ENCODE results near the gene NUFIP1. TPM values are rescaled to one million over a fixed set of nuclear protein-coding genes. Genes with fewer than 3 reads are reported as not detected.

Gene NUFIP1
- total RNA-seq, 1 donor from 2014 or later, result 3.2 TPM

- FAIRE-seq, result peak; percentile 36
- Histone ChIP-seq H3K4me3 (ENCODE audit: low read depth, low read length) (no peak overlapping the region), H3K27me3 (ENCODE audit: control insufficient read depth, insufficient read depth, low read length) (no peaks in the 10 kb centered on the region), H3K36me3 (ENCODE audit: control insufficient read depth, insufficient read depth, low read length) (no peaks in the 10 kb centered on the region)
- peak; percentile 52 for DNase-seq (ENCODE audit: low read depth)
- TF ChIP-seq CTCF (IDR thresholded peaks at IDR 0.05; ENCODE audit: insufficient read depth, low read length, severe bottlenecking), result no peak
These were observed 58.2 kb downstream of the NUFIP1 start for GRCh38 chr13:44930963-44931623.

- FAIRE-seq, result no peak
- DNase-seq (ENCODE audit: low read depth), result no peak
- no peaks in the 10 kb centered on the region for H3K36me3 ChIP-seq (ENCODE audit: control insufficient read depth, insufficient read depth, low read length)
- H3K4me3 ChIP-seq (ENCODE audit: low read depth, low read length), result no peak overlapping the region
- no peaks in the 10 kb centered on the region for H3K27me3 ChIP-seq (ENCODE audit: control insufficient read depth, insufficient read depth, low read length)
- TF ChIP-seq CTCF (IDR thresholded peaks at IDR 0.05; ENCODE audit: insufficient read depth, low read length, severe bottlenecking), result no peak
These were observed 59.0 kb downstream of the NUFIP1 start for GRCh38 chr13:44930280-44930679.

GRCh38 chr13:44929692-44930091 lies 59.6 kb downstream of the NUFIP1 start:
- TF ChIP-seq CTCF (IDR thresholded peaks at IDR 0.05; ENCODE audit: insufficient read depth, low read length, severe bottlenecking), result no peak
- no peak for DNase-seq (ENCODE audit: low read depth)
- Histone ChIP-seq H3K27me3 (ENCODE audit: control insufficient read depth, insufficient read depth, low read length) (no peaks in the 10 kb centered on the region), H3K4me3 (ENCODE audit: low read depth, low read length) (no peak overlapping the region), H3K36me3 (ENCODE audit: control insufficient read depth, insufficient read depth, low read length) (no peaks in the 10 kb centered on the region)
- no peak for FAIRE-seq

GRCh38 chr13:44927968-44928367 lies 61.3 kb downstream of the NUFIP1 start:
- no peak for DNase-seq (ENCODE audit: low read depth)
- no peaks in the 10 kb centered on the region for H3K36me3 ChIP-seq (ENCODE audit: control insufficient read depth, insufficient read depth, low read length)
- H3K27me3 ChIP-seq (ENCODE audit: control insufficient read depth, insufficient read depth, low read length), result no peaks in the 10 kb centered on the region
- no peak overlapping the region for H3K4me3 ChIP-seq (ENCODE audit: low read depth, low read length)
- FAIRE-seq, result no peak
- TF ChIP-seq CTCF (IDR thresholded peaks at IDR 0.05; ENCODE audit: insufficient read depth, low read length, severe bottlenecking), result no peak

- no peak for TF ChIP-seq CTCF (IDR thresholded peaks at IDR 0.05; ENCODE audit: insufficient read depth, low read length, severe bottlenecking)
- no peaks in the 10 kb centered on the region for H3K27me3 ChIP-seq (ENCODE audit: control insufficient read depth, insufficient read depth, low read length)
- peak; percentile 95 for DNase-seq (ENCODE audit: low read depth)
- no peaks in the 10 kb centered on the region for H3K36me3 ChIP-seq (ENCODE audit: control insufficient read depth, insufficient read depth, low read length)
- no peak overlapping the region for H3K4me3 ChIP-seq (ENCODE audit: low read depth, low read length)
- FAIRE-seq, result no peak
These were observed 67.1 kb downstream of the NUFIP1 start for GRCh38 chr13:44921931-44922758.

Data from bronchial epithelial cell (primary cell).